Gastrocnemius medialis (tissue), 4 donors: ENCODE results near the gene COBL.

Experiments used
- CTCF ChIP-seq, 5 experiments: fragments of 450-650 bp in 3 of 5; fragments of 200-600 bp in 2 of 5; sonication (generic) in 2 of 5; IDR thresholded peaks in 4 of 5; conservative IDR thresholded peaks in 1 of 5; 1 replicate in 4 of 5; 2 replicates in 1 of 5; pipeline ENCODE4 v1.5.1; 2016 to 2019; ENCODE audit warnings: antibody characterized with exemption in 5 of 5, mild to moderate bottlenecking in 3 of 5, moderate library complexity in 3 of 5
- POLR2A ChIP-seq, 2 donors: fragments of 450-650 bp; IDR thresholded peaks; one replicate each; pipeline ENCODE4 v1.6.1; 2017; ENCODE audit warnings: antibody characterized with exemption in 2 of 2, mild to moderate bottlenecking in 2 of 2, moderate library complexity in 2 of 2

GRCh38 chr7:51006483-51007235 is 309.9 kb downstream of the COBL start:
- TF ChIP-seq CTCF (IDR thresholded peaks at IDR 0.05 in 4 of 5, conservative IDR thresholded peaks at IDR 0.05 in 1 of 5): no peak
- TF ChIP-seq POLR2A (IDR thresholded peaks at IDR 0.05): no peak
